HepG2 (cell line): ENCODE data around the gene RPS2. TPM values are rescaled to one million over a fixed set of nuclear protein-coding genes. Genes with fewer than 3 reads are reported as not detected.
A peak's percentile ranks its signal among the peaks of the same experiment; 100 is the strongest.

Source experiments
- CBX5 ChIP-seq: sonication (generic); formaldehyde crosslinking; IDR thresholded peaks from 2 replicates; pipeline ENCODE4 v1.4.0; 2020; ENCODE audit warnings: missing genetic modification reagents, borderline replicate concordance
- CENPX ChIP-seq: sonication (generic); formaldehyde crosslinking; IDR thresholded peaks from 2 replicates; pipeline ENCODE4 v1.9.0; 2021; ENCODE audit warnings: mild to moderate bottlenecking, missing genetic modification reagents, moderate library complexity
- FOXO1 ChIP-seq: sonication (generic); formaldehyde crosslinking; IDR thresholded peaks from 2 replicates; pipeline ENCODE4 v1.4.0; 2020; ENCODE audit warnings: missing genetic modification reagents
- FOXP1 ChIP-seq, 2 experiments: fragments of 450-650 bp in 1 of 2; IDR thresholded peaks; 2 replicates each; pipeline ENCODE4 v1.6.1; 2017 to 2018; ENCODE audit warnings: antibody characterized with exemption in 1 of 2
- KLF13 ChIP-seq: sonication (generic); formaldehyde crosslinking; IDR thresholded peaks from 2 replicates; pipeline ENCODE4 v1.4.0; 2020; ENCODE audit warnings: mild to moderate bottlenecking, missing genetic modification reagents
- KMT2A ChIP-seq: sonication (generic); formaldehyde crosslinking; IDR thresholded peaks from 2 replicates; pipeline ENCODE4 v1.4.0; 2020; ENCODE audit warnings: missing genetic modification reagents
- MEIS1 ChIP-seq: sonication (generic); formaldehyde crosslinking; IDR thresholded peaks from 2 replicates; pipeline ENCODE4 v1.9.0; 2021; ENCODE audit warnings: mild to moderate bottlenecking, missing genetic modification reagents, moderate library complexity, borderline replicate concordance
- MLX ChIP-seq: IDR thresholded peaks from 2 replicates; pipeline ENCODE4 v1.6.1; 2016
- MYC ChIP-seq: sonication (generic); formaldehyde crosslinking; IDR thresholded peaks from 2 replicates; pipeline ENCODE4 v1.9.0; 2021; ENCODE audit warnings: missing genetic modification reagents, borderline replicate concordance
- NFYC ChIP-seq: IDR thresholded peaks from 2 replicates; pipeline ENCODE4 v1.6.1; 2016; ENCODE audit warnings: missing genetic modification reagents, missing compliant biosample characterization
- NR2F1 ChIP-seq, 2 experiments: fragments of 450-650 bp in 1 of 2; formaldehyde crosslinking in 1 of 2; IDR thresholded peaks; 2 replicates each; pipeline versions ENCODE4 v1.5.0 to v1.6.1; 2016 to 2020; ENCODE audit warnings: mild to moderate bottlenecking in 1 of 2, missing compliant biosample characterization in 1 of 2, missing genetic modification reagents in 1 of 2, moderate library complexity in 1 of 2
- RCOR2 ChIP-seq: IDR thresholded peaks from 2 replicates; pipeline ENCODE4 v1.6.1; 2016; ENCODE audit warnings: missing biosample characterization, missing genetic modification reagents
- SMC3 ChIP-seq: IDR thresholded peaks from 2 replicates; pipeline ENCODE4 v1.6.1; 2011; ENCODE audit warnings: low read length, improper control_type of control experiment
- STAT6 ChIP-seq: sonication (generic); formaldehyde crosslinking; IDR thresholded peaks from 2 replicates; pipeline ENCODE4 v1.4.0; 2020; ENCODE audit warnings: missing genetic modification reagents, mild to moderate bottlenecking, borderline replicate concordance
- TBP ChIP-seq: sonication (generic); formaldehyde crosslinking; IDR thresholded peaks from 2 replicates; pipeline ENCODE4 v1.5.0; 2020; ENCODE audit warnings: missing genetic modification reagents
- ZMYM3 ChIP-seq: sonication (generic); formaldehyde crosslinking; IDR thresholded peaks from 2 replicates; pipeline ENCODE4 v1.5.1; 2020; ENCODE audit warnings: mild to moderate bottlenecking, missing genetic modification reagents
- ZNF101 ChIP-seq: sonication (generic); formaldehyde crosslinking; IDR thresholded peaks from 2 replicates; pipeline ENCODE4 v1.4.0; 2020; ENCODE audit warnings: mild to moderate bottlenecking, low read depth, missing genetic modification reagents, borderline replicate concordance
- ZNF138 ChIP-seq: sonication (generic); formaldehyde crosslinking; IDR thresholded peaks from 2 replicates; pipeline ENCODE4 v1.5.0; 2020; ENCODE audit warnings: mild to moderate bottlenecking, low read depth, missing genetic modification reagents
- ZNF160 ChIP-seq: sonication (generic); formaldehyde crosslinking; IDR thresholded peaks from 2 replicates; pipeline ENCODE4 v1.8.0; 2022; ENCODE audit warnings: mild to moderate bottlenecking, inconsistent platforms, missing genetic modification reagents
- ZNF180 ChIP-seq: sonication (generic); formaldehyde crosslinking; IDR thresholded peaks from 2 replicates; pipeline ENCODE4 v1.4.0; 2020; ENCODE audit warnings: low read depth, missing genetic modification reagents, borderline replicate concordance
- ZNF24 ChIP-seq: fragments of 450-650 bp; IDR thresholded peaks from 2 replicates; pipeline ENCODE4 v1.6.1; 2017; ENCODE audit warnings: antibody characterized with exemption, mild to moderate bottlenecking
- ZNF333 ChIP-seq: sonication (generic); formaldehyde crosslinking; IDR thresholded peaks from 2 replicates; pipeline ENCODE4 v1.4.0; 2020; ENCODE audit warnings: mild to moderate bottlenecking, missing genetic modification reagents, borderline replicate concordance
- ZNF616 ChIP-seq: sonication (generic); formaldehyde crosslinking; IDR thresholded peaks from 2 replicates; pipeline ENCODE4 v1.5.0; 2020; ENCODE audit warnings: low read depth, mild to moderate bottlenecking, missing genetic modification reagents
- ZNF709 ChIP-seq: sonication (generic); formaldehyde crosslinking; IDR thresholded peaks from 2 replicates; pipeline ENCODE4 v1.5.0; 2020; ENCODE audit warnings: mild to moderate bottlenecking, missing genetic modification reagents
- ZNF891 ChIP-seq: sonication (generic); formaldehyde crosslinking; IDR thresholded peaks from 2 replicates; pipeline ENCODE4 v1.5.0; 2020; ENCODE audit warnings: mild to moderate bottlenecking, missing genetic modification reagents
- polyA plus RNA-seq, 8 experiments: library from polyadenylated mRNA; depleted of rRNA in 3 of 8; stranded (reverse) in 7 of 8; unstranded in 1 of 8; fragments of >200 nt; fragmentation: Illumina TruSeq in 4 of 8; extraction: Trizol in 4 of 8; gene quantifications; 2 replicates each; pipeline versions ENCODE4 v1.2.1 to v1.2.3, GENCODE V29; 2011 to 2016; ENCODE audit warnings: low read depth in 4 of 8, missing spikeins in 1 of 8, mixed read lengths in 1 of 8; ENCODE audit not compliant: insufficient read depth in 1 of 8
- total RNA-seq, 5 experiments: library from RNA; depleted of rRNA; stranded (reverse); fragments of >200 nt; fragmentation: Illumina TruSeq; extraction: Trizol; gene quantifications; 2 replicates each; pipeline ENCODE4 v1.2.3, GENCODE V29; 2016; ENCODE audit warnings: low read depth in 1 of 5
- TF ChIP-seq, protein P1 (sequence below): sonication (generic); formaldehyde crosslinking; IDR thresholded peaks from 2 replicates; pipeline ENCODE4 v1.4.0; 2020; ENCODE audit warnings: missing genetic modification reagents, borderline replicate concordance

RPS2 gene
- total and polyA plus RNA-seq, 2 of the 13 experiments (the other 11 are each of a cell fraction or from before 2014, with no cell fraction given), result 1,908 to 4,514 TPM

DNA sequence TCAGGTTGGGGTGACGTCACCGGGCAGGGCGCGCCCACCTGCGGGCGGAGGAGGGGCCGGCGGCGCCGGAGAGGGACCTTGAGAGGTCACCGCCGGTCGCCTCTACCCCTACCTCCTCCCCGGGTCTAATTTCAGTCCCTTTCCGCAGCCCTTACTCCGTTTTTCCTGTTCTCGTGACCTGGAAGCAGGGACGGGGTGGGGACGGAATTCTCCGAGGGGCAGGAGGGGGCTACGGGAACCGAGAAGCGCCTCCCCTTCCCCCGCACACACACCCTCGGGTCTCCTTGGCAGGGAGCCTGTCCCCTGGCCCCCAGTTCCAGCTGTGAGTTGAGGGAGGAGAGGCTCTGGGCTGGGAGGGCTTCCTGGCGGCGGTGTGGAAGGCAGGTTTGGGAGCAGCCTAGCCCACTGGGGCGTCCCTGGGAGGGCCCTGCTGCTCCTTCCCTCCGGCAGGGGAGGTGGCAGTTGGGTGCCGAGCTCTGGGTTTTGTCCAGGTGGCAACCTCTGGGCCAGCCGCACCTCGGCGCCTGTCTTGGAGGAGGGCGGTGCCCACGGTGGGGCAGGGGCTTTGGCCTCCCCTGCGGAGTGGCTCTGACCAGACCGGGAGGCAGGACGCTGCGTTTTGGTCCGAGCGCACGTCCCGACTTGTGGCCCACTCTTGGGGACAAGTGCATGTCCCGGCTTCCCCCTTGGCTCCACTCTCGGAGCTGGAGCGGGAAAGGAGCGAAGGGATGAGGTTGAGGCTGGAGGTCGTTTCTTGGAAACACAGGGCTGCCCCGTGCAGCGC, 25.9 kb upstream of the RPS2 start (continued):
- TF ChIP-seq, protein P1, sequence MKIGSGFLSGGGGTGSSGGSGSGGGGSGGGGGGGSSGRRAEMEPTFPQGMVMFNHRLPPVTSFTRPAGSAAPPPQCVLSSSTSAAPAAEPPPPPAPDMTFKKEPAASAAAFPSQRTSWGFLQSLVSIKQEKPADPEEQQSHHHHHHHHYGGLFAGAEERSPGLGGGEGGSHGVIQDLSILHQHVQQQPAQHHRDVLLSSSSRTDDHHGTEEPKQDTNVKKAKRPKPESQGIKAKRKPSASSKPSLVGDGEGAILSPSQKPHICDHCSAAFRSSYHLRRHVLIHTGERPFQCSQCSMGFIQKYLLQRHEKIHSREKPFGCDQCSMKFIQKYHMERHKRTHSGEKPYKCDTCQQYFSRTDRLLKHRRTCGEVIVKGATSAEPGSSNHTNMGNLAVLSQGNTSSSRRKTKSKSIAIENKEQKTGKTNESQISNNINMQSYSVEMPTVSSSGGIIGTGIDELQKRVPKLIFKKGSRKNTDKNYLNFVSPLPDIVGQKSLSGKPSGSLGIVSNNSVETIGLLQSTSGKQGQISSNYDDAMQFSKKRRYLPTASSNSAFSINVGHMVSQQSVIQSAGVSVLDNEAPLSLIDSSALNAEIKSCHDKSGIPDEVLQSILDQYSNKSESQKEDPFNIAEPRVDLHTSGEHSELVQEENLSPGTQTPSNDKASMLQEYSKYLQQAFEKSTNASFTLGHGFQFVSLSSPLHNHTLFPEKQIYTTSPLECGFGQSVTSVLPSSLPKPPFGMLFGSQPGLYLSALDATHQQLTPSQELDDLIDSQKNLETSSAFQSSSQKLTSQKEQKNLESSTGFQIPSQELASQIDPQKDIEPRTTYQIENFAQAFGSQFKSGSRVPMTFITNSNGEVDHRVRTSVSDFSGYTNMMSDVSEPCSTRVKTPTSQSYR (CRISPR knock-in tag), result peak; percentile 60; the same call in 1 of the 2 replicates
- TF ChIP-seq ZNF333 (CRISPR knock-in tag) (no peak), ZNF891 (peak; percentile 63; the same call in 1 of the 2 replicates), SMC3 (no peak), ZMYM3 (CRISPR knock-in tag) (no peak), FOXP1 (IDR thresholded peaks at IDR 0.05) (no peak), FOXP1 (CRISPR knock-in tag; IDR thresholded peaks at IDR 0.05) (no peak), KLF13 (CRISPR knock-in tag) (no peak), MEIS1 (CRISPR knock-in tag) (no peak), RCOR2 (no peak), ZNF616 (CRISPR knock-in tag) (no peak), ZNF180 (CRISPR knock-in tag) (no peak), ZNF138 (CRISPR knock-in tag) (no peak), TBP (CRISPR knock-in tag) (no peak), NR2F1 (CRISPR knock-in tag; IDR thresholded peaks at IDR 0.05) (0 out of 4 replicates have a peak, but pooled peaks of 1 of the 2 experiments have one; percentile 24), ZNF709 (CRISPR knock-in tag) (no peak), FOXO1 (CRISPR knock-in tag) (no peak), ZNF101 (CRISPR knock-in tag) (no peak), NFYC (CRISPR knock-in tag) (no peak), CENPX (CRISPR knock-in tag) (no peak), KMT2A (CRISPR knock-in tag) (no peak), MLX (no peak), CBX5 (CRISPR knock-in tag) (no peak), STAT6 (CRISPR knock-in tag) (no peak), ZNF24 (no peak), ZNF160 (CRISPR knock-in tag) (no peak), MYC (peak; percentile 24; the same call in 1 of the 2 replicates)
